Neural cell (in vitro differentiated cells): ENCODE data around the gene CLK3. TPM values are rescaled to one million over a fixed set of nuclear protein-coding genes. Genes with fewer than 3 reads are reported as not detected.

Experiments used
- H2AFZ ChIP-seq: fragments of 200-600, 300-800 bp; sonication (generic), shearing (Covaris generic); 2 replicates; pipeline ENCODE4 v1.6.0; 2014; ENCODE audit warnings: low read depth, mild to moderate bottlenecking, antibody characterized with exemption, low read length, moderate library complexity
- H3F3A ChIP-seq: fragments of 200-600 bp; shearing (Covaris generic); 2 replicates; pipeline ENCODE4 v1.6.1; 2016; ENCODE audit warnings: mild to moderate bottlenecking, moderate library complexity, mixed read lengths, antibody characterized with exemption, low read length; ENCODE audit not compliant: insufficient read depth, poor library complexity, severe bottlenecking
- H3K27ac ChIP-seq: fragments of 200-600, 300-800 bp; sonication (generic), shearing (Covaris generic); 2 replicates; pipeline ENCODE4 v1.5.1; 2014; ENCODE audit warnings: mild to moderate bottlenecking, low read length, moderate library complexity
- H3K27me3 ChIP-seq: fragments of 300-800, 200-600 bp; sonication (generic), shearing (Covaris generic); 2 replicates; pipeline ENCODE4 v1.6.0; 2014; ENCODE audit warnings: mild to moderate bottlenecking, low read depth, low read length, moderate library complexity; ENCODE audit not compliant: insufficient read depth
- H3K36me3 ChIP-seq: fragments of 300-800, 200-600 bp; sonication (generic), shearing (Covaris generic); 2 replicates; pipeline ENCODE4 v1.5.1; 2014; ENCODE audit warnings: mild to moderate bottlenecking, antibody characterized with exemption, low read length, moderate library complexity; ENCODE audit not compliant: insufficient read depth
- H3K4me2 ChIP-seq: fragments of 300-800, 200-600 bp; sonication (generic), shearing (Covaris generic); 2 replicates; pipeline ENCODE4 v1.6.0; 2014; ENCODE audit warnings: mild to moderate bottlenecking, low read length
- H3K4me3 ChIP-seq: fragments of 300-800, 200-600 bp; sonication (generic), shearing (Covaris generic); 2 replicates; pipeline ENCODE4 v1.5.1; 2014; ENCODE audit warnings: mild to moderate bottlenecking, low read length, moderate library complexity
- H3K79me2 ChIP-seq: fragments of 200-600 bp; shearing (Covaris generic); replicated peaks from 2 replicates; pipeline ENCODE4 v1.6.0; 2014; ENCODE audit warnings: mild to moderate bottlenecking, low read length, moderate library complexity; ENCODE audit not compliant: insufficient read depth
- H3K9ac ChIP-seq: fragments of 300-800, 200-600 bp; sonication (generic), shearing (Covaris generic); 2 replicates; pipeline ENCODE4 v1.6.1; 2016; ENCODE audit warnings: mild to moderate bottlenecking, low read length, mixed read lengths
- H3K9me2 ChIP-seq: fragments of 200-600 bp; shearing (Covaris generic); 2 replicates; pipeline ENCODE4 v1.6.1; 2016; ENCODE audit warnings: mild to moderate bottlenecking, low read length, mixed read lengths; ENCODE audit not compliant: insufficient read depth
- H3K9me3 ChIP-seq: fragments of 200-600, 300-800 bp; sonication (generic), shearing (Covaris generic); 2 replicates; pipeline ENCODE4 v1.6.1; 2016; ENCODE audit warnings: mild to moderate bottlenecking, mixed run types, low read length, moderate library complexity, mixed read lengths
- H4K20me1 ChIP-seq: fragments of 200-600 bp; shearing (Covaris generic); 2 replicates; pipeline ENCODE4 v1.6.1; 2016; ENCODE audit warnings: mild to moderate bottlenecking, mixed run types; ENCODE audit not compliant: insufficient read depth
- EP300 ChIP-seq: fragments of 450-650 bp; conservative IDR thresholded peaks from 2 replicates; pipeline ENCODE4 v1.6.1; 2014; ENCODE audit warnings: antibody characterized with exemption, mild to moderate bottlenecking, moderate library complexity; ENCODE audit not compliant: poor library complexity, severe bottlenecking
- EZH2 ChIP-seq: fragments of 200-600, 300-800 bp; shearing (Covaris generic), sonication (generic); IDR thresholded peaks from 2 replicates; pipeline ENCODE4 v1.6.1; 2014; ENCODE audit warnings: antibody characterized with exemption, low read length, borderline replicate concordance, mild to moderate bottlenecking; ENCODE audit not compliant: insufficient read depth, poor library complexity, severe bottlenecking
- MXI1 ChIP-seq: fragments of 450-650 bp; conservative IDR thresholded peaks from 2 replicates; pipeline ENCODE4 v1.6.1; 2014; ENCODE audit warnings: antibody characterized with exemption, mild to moderate bottlenecking; ENCODE audit not compliant: poor library complexity, severe bottlenecking
- POLR2AphosphoS5 ChIP-seq: IDR thresholded peaks from 2 replicates; pipeline ENCODE4 v1.6.1; 2012
- RAD21 ChIP-seq: fragments of 450-650 bp; conservative IDR thresholded peaks from 2 replicates; pipeline ENCODE4 v1.6.1; 2014; ENCODE audit warnings: antibody characterized with exemption, mild to moderate bottlenecking, moderate library complexity
- SMC3 ChIP-seq: fragments of 450-650 bp; conservative IDR thresholded peaks from 2 replicates; pipeline ENCODE4 v1.6.1; 2014; ENCODE audit warnings: antibody characterized with exemption, mild to moderate bottlenecking, moderate library complexity; ENCODE audit not compliant: poor library complexity
- polyA plus RNA-seq: library from polyadenylated mRNA; depleted of rRNA; stranded (reverse); fragments of >200 nt; gene quantifications from 2 replicates; pipeline ENCODE4 v1.2.3, GENCODE V29; 2014
- TF ChIP-seq, protein P1 (sequence below): fragments of 450-650 bp; IDR thresholded peaks from 2 replicates; pipeline ENCODE4 v1.5.1; 2014; ENCODE audit warnings: antibody characterized with exemption, mild to moderate bottlenecking, moderate library complexity; ENCODE audit not compliant: poor library complexity, severe bottlenecking
- TF ChIP-seq, protein P2 (sequence below): IDR thresholded peaks from 2 replicates; pipeline ENCODE4 v1.6.1; 2012; ENCODE audit warnings: borderline replicate concordance

CLK3 gene
- polyA plus RNA-seq, 1 donor from 2014 or later, result 88.3 TPM

DNA sequence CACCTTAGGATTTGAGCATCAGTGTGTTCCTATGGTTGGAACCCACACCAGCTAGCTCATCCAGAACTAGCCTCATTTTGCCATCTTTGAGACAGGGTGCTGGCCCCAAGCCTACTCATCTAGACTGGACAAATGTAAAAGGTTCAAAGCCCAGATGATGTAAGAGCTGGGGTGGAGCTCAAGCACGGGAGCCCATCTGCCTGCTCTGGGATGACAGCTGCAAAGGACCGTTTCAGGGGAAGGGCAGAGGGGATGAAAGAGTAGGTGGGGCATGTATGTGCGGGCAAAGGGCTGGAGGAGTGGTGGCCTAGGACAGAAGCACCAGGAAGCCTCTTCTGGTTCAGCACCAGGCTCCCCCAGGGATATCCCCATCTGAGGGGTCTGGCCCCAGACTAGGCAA lies 15.8 kb downstream of the CLK3 start:
- Histone ChIP-seq H3K27ac (no peak overlapping the region), H3K4me2 (no peak overlapping the region), H3K27me3 (no peaks in the 10 kb centered on the region), H3K9me3 (no peaks in the 10 kb centered on the region), H2AFZ (no peak overlapping the region), H3K9me2 (no peaks in the 10 kb centered on the region), H4K20me1 (no peaks in the 10 kb centered on the region), H3K4me3 (no peak overlapping the region), H3K36me3 (no peaks in the 10 kb centered on the region), H3K79me2 (no peaks in the 10 kb centered on the region), H3K9ac (no peak overlapping the region), H3F3A (no peaks in the 10 kb centered on the region)
- no peak for TF ChIP-seq RAD21
- TF ChIP-seq, protein P1, sequence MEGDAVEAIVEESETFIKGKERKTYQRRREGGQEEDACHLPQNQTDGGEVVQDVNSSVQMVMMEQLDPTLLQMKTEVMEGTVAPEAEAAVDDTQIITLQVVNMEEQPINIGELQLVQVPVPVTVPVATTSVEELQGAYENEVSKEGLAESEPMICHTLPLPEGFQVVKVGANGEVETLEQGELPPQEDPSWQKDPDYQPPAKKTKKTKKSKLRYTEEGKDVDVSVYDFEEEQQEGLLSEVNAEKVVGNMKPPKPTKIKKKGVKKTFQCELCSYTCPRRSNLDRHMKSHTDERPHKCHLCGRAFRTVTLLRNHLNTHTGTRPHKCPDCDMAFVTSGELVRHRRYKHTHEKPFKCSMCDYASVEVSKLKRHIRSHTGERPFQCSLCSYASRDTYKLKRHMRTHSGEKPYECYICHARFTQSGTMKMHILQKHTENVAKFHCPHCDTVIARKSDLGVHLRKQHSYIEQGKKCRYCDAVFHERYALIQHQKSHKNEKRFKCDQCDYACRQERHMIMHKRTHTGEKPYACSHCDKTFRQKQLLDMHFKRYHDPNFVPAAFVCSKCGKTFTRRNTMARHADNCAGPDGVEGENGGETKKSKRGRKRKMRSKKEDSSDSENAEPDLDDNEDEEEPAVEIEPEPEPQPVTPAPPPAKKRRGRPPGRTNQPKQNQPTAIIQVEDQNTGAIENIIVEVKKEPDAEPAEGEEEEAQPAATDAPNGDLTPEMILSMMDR, result no peak
- no peak for TF ChIP-seq EP300
- TF ChIP-seq, protein P2, sequence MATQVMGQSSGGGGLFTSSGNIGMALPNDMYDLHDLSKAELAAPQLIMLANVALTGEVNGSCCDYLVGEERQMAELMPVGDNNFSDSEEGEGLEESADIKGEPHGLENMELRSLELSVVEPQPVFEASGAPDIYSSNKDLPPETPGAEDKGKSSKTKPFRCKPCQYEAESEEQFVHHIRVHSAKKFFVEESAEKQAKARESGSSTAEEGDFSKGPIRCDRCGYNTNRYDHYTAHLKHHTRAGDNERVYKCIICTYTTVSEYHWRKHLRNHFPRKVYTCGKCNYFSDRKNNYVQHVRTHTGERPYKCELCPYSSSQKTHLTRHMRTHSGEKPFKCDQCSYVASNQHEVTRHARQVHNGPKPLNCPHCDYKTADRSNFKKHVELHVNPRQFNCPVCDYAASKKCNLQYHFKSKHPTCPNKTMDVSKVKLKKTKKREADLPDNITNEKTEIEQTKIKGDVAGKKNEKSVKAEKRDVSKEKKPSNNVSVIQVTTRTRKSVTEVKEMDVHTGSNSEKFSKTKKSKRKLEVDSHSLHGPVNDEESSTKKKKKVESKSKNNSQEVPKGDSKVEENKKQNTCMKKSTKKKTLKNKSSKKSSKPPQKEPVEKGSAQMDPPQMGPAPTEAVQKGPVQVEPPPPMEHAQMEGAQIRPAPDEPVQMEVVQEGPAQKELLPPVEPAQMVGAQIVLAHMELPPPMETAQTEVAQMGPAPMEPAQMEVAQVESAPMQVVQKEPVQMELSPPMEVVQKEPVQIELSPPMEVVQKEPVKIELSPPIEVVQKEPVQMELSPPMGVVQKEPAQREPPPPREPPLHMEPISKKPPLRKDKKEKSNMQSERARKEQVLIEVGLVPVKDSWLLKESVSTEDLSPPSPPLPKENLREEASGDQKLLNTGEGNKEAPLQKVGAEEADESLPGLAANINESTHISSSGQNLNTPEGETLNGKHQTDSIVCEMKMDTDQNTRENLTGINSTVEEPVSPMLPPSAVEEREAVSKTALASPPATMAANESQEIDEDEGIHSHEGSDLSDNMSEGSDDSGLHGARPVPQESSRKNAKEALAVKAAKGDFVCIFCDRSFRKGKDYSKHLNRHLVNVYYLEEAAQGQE, result no peak

DNA sequence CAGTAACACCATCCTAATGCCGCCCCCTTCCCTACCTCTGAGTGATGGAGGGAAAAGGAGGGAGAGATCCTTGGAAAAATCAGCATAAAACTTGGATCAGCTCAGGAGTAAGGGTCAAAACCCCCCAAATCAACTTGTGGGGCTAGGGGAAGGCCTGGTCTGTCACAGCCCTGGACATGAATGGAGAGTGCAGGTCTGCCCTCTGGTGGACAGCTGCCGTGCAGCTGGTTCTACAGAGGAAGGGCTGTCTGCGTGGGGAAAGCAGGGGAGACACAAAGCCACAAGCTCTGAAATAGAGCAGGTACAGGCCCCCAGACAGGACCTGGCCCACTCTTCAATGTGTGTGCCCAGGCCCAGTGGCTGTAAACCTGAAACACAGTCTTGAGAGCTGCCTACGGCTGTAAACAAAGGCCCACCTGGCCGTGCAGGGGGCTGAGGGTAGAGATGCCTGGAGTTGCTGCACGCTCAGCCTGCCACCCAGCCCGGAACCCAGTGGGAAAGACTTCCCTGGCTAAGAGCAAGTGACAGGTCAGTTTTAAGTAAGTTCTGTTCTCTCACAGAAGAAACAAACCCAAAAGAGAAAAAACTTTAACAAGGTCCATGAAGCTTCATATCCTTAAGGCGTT lies 16.4 kb downstream of the CLK3 start:
- H3K27me3 ChIP-seq, result no peaks in the 10 kb centered on the region
- no peaks in the 10 kb centered on the region for H3K9me2 ChIP-seq
- no peak overlapping the region for H3K27ac ChIP-seq
- H2AFZ ChIP-seq, result no peak overlapping the region
- no peaks in the 10 kb centered on the region for H4K20me1 ChIP-seq
- H3K4me2 ChIP-seq, result no peak overlapping the region
- H3K9me3 ChIP-seq, result no peaks in the 10 kb centered on the region
- no peaks in the 10 kb centered on the region for H3F3A ChIP-seq
- TF ChIP-seq SMC3 (peak; percentile 73), POLR2AphosphoS5 (peak; percentile 7), MXI1 (no peak), EZH2 (no peak), RAD21 (peak; percentile 55)
- TF ChIP-seq, protein P1, result peak; percentile 78
- no peaks in the 10 kb centered on the region for H3K79me2 ChIP-seq
- no peaks in the 10 kb centered on the region for H3K36me3 ChIP-seq
- no peak overlapping the region for H3K4me3 ChIP-seq
- H3K9ac ChIP-seq, result no peak overlapping the region
